Measurements from ENCODE around the gene TSPAN18.

TSPAN18 gene

DNA sequence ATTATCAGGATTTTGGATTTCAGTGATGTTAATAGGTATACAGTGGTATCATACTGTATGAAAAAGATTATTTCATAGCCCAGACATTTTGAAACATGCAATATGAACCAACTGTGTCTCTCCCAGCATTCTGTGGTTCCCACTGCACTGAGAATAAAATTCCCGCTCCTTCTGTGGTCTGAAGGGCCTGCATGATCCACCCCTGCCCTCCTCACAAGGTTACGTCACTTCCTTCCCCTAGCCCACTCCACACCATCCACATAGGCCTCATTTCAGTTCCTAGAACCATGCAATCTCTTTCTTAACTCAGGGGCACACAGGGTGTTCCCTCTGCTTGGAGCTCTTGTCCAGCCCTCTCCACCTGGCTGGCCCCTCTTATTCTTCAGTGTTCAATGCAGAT is 103.1 kb downstream of the TSPAN18 start:
- DNase-seq = no peak

DNA sequence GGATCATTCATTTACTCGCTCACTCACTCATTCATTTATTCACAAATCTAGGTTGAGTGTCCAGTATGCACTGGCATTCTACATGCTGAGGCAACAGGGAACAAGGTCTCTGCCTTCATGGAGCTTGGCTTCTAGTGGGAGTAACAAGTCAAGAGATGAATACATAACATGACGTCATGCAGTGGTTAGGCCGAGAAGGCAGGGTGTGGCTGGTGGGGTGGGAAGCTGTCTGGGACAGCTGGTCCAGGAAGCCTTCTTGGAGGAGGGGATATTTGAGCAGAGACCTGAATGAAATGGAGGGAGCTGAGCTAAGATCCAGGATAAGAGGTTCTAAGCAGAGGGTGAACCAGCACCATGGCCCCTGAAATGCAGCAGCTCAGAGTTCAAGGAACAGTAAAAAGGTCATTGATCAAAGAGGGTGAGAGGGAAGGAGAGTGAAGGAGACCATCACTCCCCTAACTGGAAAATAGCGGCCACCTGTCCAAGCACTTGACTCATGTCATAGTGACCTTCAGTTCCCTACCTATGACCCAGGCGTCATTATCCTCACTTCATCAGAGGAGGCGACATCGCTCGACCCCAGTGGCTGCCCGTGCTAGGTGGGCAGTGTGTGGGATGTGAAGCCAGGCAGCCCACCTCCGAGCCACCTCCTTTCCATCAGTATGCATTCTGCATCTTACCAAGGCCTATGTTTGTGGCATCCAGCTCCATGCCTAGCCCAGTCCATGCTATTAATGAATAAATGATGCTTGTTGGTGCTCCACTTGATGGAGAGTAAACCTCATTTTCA is 105.0 kb downstream of the TSPAN18 start:
- no peak for DNase-seq

DNA sequence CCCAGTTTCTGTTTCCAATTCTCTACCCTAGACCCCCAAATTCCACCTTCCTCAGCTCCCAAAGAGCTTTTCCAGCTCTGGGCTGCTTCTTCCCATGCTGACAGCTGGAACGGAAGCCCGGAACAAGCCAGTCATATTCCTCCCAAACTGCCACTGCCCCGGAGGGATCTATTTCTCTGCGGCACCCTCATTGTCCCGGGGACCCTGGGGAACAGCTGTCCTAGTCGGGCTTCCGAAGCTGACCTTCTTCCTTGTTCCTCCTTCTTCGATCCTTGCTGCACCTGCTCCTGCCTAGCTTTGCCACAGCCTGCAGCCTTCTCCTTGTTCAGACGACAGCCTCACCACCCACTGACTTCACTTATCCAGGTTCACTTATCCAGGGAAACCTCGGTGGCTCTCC is 105.7 kb downstream of the TSPAN18 start:
- DNase-seq = no peak

DNA sequence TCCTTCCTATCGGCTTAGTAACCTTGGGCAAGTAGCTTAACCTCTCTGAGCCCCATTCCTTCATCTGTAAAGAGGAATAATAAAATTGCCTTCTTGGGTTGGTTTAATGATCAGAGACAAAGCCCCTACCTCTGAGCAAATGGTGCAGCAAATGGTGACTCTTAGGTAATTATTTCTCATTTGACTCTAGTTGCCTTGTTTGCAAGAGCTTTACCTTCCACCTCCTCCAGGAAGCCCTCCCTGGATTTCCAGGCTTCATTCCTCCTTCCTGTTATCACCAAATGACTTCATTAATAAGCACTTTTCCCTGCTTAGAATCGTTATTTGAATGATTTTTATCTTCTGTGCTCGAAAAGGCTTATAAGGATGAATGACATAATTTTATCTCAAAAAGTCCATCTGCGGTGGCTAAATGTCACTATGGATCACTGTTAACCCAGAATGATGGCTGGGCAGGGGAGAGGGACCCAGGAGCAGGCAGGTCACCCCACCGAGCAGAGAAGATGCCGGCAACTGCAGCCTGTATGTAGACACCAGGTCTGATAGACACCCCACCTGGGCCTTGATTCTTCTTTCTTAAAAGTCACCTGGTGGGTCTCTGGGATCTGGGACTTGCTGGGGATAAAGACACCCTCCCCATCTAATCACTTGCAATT is 106.6 kb downstream of the TSPAN18 start:
- DNase-seq = no peak

DNA sequence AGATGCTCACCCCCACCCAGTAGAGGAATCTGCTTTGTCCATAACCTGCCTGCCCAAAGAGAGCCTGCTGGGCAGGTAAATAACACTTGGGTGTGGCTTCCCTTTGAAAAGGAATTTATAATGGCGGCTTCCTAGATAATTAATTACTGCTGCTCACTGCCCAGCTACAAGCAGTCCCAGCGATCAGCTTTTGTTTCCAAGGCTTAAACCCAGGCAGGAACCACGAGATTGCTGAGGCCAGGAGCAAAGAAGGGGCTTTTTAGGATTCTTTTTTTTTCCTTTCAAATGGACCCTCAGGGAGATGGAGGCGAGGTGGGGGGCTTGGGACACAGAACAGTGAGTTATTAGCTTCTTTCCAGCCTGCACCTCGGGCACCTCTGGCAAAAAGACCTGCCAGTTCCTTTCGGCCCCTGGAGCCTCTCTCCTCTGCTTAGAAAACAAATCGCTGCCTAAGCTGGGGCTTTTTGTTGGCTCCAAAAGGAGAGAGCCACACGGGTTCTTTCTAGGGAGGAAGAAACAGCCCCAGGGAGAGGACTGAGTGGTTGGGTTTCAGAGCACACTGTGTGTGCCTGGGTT is 107.2 kb downstream of the TSPAN18 start:
- DNase-seq = no peak

DNA sequence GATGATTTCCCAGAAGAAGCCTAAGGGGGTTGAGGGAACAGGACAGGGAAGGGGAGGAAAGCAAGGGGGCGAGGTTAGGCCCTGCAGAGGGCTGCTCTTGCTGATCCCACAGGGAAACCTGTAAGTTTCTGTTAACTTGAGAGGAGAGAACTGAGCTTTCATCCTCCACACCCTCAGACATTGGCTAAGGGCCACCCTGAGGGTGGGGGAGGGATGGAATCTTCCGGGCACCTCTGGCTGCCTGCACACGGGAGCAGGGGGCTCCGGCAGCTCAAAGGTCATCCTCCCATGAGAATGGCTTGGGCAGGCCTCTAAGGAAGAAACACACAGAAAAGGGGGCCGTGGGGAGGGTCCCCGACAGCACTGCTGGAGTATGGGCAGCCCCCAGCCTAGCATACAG is 108.1 kb downstream of the TSPAN18 start:
- DNase-seq = no peak

DNA sequence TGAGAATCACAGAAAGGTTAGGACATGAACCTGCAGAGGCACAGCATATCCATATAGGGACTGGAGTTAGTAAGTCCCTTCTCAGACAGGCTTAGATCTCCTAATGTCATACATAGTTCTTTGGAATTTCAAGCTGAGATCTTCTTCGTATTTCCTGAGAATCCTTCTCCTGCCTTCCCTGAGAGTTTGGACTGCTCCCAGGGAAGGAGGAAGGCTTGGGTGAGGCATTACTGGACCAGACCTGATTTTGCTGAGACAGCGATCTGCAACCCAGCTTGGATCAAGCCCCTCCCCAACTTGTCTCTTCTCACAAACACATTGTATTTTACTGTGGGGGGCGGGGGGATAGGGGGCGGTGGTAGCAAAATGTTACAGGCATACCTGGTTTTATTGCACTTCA is 108.5 kb downstream of the TSPAN18 start:
- DNase-seq = no peak

DNA sequence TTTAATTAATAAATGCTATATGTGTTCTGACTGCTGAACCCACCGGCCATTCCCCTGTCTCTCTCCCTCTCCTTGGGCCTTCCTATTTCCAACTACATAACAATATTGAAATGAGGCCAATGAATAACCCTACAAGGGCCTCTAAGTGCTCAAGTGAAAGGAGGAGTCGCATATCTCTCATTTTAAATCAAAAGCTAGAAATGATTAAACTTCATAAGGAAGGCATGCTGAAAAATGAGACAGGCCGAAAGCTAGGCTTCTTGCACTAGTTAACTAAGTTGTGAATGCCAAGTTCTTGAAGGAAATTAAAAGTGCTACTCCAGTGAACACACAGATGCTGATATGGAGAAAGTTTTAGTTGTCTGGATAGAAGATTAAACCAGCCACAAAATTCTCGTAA is 109.2 kb downstream of the TSPAN18 start:
- DNase-seq = no peak

DNA sequence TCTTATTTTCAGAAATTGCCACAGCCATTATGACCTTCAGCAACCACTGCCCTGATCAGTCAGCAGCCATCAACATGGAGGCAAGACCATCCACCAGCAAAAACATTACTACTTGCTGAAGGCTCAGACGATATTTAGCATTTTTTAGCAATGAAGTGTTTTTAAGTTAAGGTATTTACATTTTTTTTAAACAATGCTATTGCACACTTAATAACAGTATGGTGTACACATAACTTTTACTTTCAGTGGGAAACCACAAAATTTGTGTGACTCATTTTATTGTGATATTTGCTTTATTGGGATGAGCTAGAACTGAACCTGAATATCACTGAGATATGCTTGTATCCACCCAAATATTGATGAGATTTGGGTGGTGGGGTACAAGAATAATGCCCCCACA is 110.9 kb downstream of the TSPAN18 start:
- no peak for DNase-seq

DNA sequence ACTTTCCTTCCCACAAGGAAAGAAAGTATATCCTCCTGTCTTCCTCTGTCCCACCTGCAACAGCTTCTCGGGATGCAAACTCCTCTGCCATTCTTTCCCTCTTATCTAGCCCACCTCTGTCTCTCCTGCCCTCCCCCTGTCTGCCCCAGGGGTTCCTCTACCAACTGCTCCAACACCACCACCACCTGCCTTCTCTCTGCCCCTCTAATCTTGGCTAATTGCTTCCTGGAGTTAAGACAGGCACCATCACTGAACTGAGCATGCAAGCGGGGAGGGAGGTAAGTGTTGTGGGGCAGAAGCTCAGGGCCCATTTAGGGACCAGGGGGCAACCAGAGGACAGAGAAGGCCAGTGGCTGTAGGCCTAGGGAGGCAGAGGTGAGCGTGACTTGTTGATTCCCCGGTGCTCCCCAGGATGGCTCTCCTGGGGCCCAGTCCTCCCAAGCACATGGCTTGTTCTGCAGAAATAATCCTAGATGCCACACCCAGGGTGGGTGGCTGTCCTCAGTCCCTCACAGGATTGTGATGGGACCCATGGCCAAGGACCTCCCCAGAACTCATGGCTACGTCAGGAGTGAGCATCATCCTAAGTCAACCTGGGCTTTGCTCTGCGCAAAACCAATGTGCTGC is 112.8 kb downstream of the TSPAN18 start:
- peak; percentile 40 for DNase-seq

DNA sequence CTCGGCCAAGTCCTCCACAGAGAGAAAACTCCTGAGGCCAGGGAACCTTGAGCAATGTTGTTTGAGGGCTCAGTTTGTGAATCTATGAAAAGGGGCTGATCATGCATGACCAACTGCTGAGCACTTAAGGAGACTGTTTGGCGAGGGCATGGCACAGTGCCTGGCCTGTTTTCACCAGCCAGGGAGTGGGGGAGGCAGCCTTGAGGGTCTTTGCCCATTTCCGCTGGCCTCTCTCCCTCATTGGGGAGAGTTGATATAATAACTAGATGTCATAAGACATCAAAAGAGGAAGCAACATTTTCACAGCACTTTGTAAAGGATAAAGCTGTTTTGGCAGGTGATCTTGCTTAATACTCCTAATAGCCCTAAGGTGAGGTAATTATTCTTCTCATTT is 113.3 kb downstream of the TSPAN18 start:
- no peak for DNase-seq

DNA sequence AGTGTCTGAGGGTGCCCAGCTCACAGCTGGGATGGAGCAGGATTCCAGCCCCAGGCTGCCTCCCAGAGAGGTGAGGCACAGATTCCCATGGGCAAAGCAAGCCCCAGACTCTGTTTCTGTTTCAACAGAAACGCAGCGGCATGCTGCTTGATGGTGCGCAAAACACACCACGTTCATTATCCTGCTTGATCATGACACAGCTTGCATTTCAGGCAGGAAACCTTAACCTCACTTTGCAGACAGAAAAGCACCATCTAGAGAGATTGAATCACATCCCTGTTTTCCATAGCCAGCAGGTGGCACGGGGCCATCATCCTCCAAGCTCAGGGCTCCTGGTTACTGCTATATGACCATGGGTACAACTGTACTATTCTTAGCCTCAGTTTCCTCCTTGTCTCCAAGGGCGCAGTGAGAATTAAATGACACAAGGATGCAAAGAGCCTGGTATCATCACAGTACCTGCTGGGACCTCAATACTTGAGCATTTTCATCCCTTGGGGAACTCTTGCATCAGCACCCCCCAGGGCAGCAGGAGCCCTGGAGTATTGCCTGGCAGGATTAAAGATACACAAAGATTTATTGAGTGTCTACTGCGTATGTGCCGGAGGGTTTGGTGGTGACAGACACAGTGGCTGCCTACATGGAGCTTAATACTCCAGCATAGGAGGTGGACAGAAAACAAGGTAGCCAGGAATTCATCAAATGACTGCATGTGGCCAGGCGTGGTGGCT is 113.9 kb downstream of the TSPAN18 start:
- DNase-seq = peak; percentile 71

DNA sequence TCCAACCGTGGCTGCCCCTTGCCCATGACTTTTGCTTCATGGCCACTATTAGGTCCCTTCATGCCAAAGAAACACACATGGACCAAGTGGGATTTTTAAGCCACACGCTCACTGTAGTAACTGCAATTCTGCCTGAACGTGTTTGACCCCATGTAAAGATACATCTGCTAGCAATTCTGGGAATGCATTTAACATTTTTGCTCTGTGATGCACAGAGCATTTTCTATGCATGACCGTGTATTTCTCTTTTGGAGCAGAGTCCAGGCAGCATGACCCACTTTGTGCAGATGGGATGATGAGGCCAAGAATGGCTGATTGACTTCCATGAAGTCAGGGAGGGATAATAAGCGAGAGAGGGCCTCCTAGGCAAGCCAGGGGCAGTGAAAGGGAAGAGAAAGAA is 115.5 kb downstream of the TSPAN18 start:
- DNase-seq = no peak

DNA sequence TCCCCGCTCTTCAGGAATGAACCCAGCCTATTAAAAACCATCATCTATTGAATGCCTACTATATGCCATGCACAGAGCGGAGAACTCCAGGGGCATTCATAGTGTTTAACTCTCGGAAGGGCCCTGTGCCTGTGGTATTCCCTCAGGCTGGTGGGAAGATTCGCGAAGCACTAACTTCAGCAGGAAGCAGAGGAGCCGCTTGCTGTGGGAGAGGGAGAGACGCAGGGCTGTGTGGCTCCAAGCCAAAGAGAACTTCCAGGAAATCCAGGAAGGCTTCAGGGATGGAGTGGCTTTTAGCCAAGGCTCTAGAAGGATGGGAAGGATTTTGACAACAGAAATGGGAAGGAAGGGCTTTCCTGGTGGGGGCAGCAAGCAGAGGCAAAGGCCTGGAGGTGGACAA is 120.1 kb downstream of the TSPAN18 start:
- DNase-seq = no peak

DNA sequence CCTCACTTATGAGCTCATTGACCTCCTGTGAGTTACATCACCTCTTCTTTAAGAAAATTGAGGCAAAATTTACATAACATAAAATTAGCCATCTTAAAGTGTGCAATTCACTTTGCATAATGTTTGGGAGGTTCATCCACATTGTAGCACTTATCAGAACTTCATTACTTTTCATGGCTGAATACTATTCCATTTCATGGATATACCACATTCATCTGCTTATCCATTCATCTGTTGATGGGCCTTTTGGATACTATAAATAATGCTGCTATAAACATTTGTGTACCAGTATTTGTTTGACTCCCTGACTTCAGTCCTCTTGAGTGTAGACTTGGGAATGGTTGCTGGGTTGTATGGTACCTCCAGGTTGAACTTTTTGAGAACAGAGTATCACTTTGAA is 120.6 kb downstream of the TSPAN18 start:
- no peak for DNase-seq

DNA sequence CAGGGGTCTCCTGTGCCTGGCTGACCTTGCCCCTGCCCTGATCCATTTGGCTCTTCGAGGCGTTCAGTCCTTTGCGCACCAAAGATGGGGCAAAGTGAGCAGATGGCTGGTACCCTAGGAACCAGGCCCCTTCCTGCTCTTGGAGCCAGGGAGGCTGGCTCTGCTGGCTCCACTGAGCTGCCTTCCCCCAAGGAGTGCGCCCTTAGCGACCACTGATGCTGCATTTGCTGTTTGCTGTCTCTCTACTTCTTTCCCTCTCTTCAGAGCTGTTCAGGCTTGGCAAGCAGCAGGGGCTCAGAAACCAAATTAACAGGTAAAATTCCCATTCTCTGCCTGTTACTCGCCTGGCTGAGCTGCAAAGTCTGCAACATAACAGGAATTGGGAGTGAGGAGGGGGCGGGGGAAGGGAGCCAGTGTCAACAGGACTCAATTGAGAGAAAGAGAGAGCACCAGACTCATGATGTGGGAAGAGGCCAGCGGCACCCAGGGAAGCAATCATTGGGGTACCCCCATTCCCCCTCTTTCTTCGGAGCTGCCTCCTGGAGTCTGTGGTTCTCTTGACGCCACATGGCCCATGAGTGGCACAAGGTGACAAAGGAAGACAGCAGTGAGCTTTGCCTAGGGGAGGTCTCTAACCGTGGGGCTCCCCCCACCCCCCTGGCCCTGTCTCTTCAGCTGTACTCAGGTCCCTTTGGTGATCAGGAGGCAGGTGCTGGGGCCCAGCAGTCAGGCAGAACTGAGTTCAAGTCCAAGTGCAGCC is 121.6 kb downstream of the TSPAN18 start:
- DNase-seq = no peak

DNA sequence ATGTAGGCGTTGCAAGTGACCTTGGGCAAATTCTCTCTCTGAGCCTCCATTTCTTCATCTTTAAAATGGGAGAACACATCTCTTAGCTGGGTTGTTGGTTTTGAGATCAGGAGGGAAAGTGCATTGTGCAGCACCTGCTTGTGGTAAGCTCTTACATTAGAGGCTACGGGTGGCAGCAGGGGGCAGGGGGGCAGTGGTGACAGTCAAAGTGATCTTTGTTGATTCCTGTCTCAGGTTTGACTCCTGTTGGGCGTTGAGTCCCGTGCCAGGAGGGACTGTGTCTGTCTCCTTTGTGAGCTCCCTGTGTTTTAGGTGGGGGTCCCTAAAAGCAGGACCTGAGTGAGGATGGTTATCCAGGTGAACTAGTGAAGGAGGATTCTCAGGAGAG is 122.2 kb downstream of the TSPAN18 start:
- DNase-seq = no peak

DNA sequence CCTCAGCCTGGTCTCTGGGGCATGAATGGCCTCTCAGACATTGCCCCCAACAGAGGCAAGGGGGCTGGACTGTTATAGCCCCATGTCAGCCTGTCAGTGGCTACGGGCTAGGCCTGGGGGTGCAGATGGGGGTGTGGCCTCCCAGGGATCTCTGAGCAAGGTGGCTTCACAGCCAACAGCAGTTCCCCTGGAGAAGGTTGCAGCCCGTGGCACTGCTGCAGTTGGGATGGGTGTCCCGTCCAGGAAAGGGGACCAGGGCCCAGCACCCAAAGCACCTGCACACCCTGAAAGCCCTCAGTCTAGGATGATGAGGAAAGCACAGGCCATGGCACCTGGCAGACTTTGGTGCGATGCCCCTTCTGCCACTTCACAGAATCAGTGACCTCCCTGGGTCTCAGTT is 122.7 kb downstream of the TSPAN18 start:
- no peak for DNase-seq

DNA sequence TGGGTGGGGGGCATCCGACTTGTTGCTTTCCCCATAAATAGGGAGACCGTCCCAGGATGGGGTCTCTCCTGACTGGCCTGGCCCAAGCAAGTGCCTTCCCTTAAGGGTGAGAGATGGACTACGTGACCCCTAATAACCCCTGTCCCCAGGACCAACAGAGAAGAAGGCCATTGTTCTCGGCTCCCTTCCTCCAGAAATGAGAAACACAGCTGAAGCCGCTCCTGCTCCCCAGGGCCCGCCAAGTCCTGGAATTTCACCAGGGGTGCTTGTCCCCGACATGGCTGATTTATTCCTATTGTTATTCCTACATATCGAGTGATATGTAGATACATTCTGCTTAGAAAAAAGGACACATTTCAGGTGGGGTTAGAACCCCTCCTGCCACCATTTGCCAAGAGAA is 123.2 kb downstream of the TSPAN18 start:
- DNase-seq = no peak

DNA sequence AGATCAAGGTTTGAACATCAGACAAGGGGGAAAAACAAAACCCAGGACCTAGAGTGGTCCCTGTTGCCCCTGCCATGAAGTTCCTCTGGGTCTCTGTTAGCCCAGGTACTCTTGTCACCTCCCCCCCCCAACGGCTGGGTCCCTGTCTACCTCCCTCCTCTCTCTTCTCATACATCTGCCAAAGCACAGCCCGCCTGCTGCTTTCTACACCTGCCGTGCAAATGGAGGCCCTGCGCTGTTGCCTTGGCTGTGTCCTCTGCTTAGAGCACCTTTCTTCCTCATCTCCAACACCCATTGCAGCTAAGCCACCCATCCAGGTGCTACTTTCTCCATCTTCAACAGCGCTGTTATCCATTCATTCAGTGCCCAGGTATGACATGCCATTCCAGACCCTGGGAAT is 124.7 kb downstream of the TSPAN18 start:
- DNase-seq = peak; percentile 25

DNA sequence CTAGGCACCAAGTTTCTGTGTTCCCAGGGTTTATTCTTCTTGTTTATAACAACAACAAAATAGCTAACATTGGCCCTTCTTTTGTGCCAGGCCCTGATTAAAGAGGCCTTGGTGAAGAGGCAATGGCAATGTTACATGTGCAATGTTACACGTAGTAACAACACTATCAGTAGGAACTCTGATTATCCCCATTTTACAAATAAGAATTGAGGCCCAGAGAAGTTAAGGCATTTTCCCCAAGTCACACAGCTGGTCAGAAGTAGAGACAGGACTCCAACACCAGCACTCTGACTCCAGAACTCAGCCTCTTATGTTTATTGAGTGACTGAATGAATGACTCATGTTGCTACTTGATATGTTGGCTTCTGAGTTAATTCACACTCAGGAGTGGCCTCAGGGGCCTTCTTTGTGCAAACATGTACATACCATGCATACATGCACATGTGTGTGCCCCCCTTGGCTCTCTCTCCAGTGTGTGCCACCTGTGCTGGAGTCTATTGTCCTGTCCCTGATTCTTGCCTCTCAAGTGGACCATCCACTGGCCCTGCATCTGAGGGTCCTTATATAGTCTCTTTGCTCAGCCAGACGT is 125.5 kb downstream of the TSPAN18 start:
- DNase-seq = no peak

DNA sequence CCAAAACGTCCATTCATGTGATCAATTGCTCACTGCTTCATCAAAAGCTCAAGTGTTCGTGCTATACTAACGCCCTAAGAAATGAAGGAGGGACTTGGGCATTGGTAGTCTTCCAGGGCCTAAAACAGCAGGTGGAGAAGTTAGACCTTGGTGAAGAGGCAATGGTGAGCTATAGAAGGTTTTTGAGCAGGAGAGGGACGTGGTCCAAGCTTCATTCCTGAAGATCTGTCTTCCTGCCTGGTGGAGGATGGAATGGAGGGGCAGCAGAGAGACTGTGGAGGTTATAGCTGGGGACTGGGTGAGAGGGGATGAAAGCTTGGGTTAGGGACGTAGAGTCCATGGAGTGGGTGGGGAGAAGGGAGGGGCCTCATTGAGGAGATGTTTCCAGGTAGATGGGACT is 126.2 kb downstream of the TSPAN18 start:
- DNase-seq = no peak
